Liver (tissue), 3 donors: Measurements from ENCODE around the gene TIAM2.

Source experiments
- CTCF ChIP-seq: fragments of 150-350 bp; IDR thresholded peaks from 2 replicates; pipeline ENCODE4 v1.5.1; 2017; ENCODE audit warnings: improper control_type of control experiment, low read depth, low read length; ENCODE audit not compliant: missing input control
- EGR1 ChIP-seq, 2 donors: IDR thresholded peaks; 2 replicates each; pipeline ENCODE4 v1.6.1; 2016 to 2018; ENCODE audit warnings: antibody characterized with exemption in 2 of 2, low read depth in 2 of 2
- FOXA1 ChIP-seq: IDR thresholded peaks from 2 replicates; pipeline ENCODE4 v1.6.1; 2016; ENCODE audit warnings: antibody characterized with exemption
- GABPA ChIP-seq, 2 donors: IDR thresholded peaks in 1 of 2; conservative IDR thresholded peaks in 1 of 2; 2 replicates each; pipeline ENCODE4 v1.6.1; 2016; ENCODE audit warnings: antibody characterized with exemption in 2 of 2, mild to moderate bottlenecking in 1 of 2, moderate library complexity in 1 of 2
- HNF4A ChIP-seq, 2 donors: conservative IDR thresholded peaks; 2 replicates each; pipeline ENCODE4 v1.6.1; 2016; ENCODE audit warnings: antibody characterized with exemption in 2 of 2, mild to moderate bottlenecking in 2 of 2
- JUND ChIP-seq, 2 donors: IDR thresholded peaks; 2 replicates each; pipeline ENCODE4 v1.6.1; 2016; ENCODE audit warnings: antibody characterized with exemption in 2 of 2
- MAX ChIP-seq: IDR thresholded peaks from 2 replicates; pipeline ENCODE4 v1.6.1; 2016; ENCODE audit warnings: antibody characterized with exemption
- RAD21 ChIP-seq, 2 donors: IDR thresholded peaks; 2 replicates each; pipeline ENCODE4 v1.6.1; 2016; ENCODE audit warnings: antibody characterized with exemption in 2 of 2, mild to moderate bottlenecking in 2 of 2
- RXRA ChIP-seq, 2 donors: IDR thresholded peaks; 2 replicates each; pipeline ENCODE4 v1.6.1; 2017 to 2018; ENCODE audit warnings: antibody characterized with exemption in 2 of 2, mild to moderate bottlenecking in 1 of 2
- SP1 ChIP-seq: IDR thresholded peaks from 2 replicates; pipeline ENCODE4 v1.6.1; 2018; ENCODE audit warnings: antibody characterized with exemption, mild to moderate bottlenecking
- TAF1 ChIP-seq: conservative IDR thresholded peaks from 2 replicates; pipeline ENCODE4 v1.6.1; 2016; ENCODE audit warnings: antibody characterized with exemption, mild to moderate bottlenecking
- YY1 ChIP-seq: IDR thresholded peaks from 2 replicates; pipeline ENCODE4 v1.6.1; 2016; ENCODE audit warnings: antibody characterized with exemption, mild to moderate bottlenecking
- TF ChIP-seq, protein P1 (sequence below): IDR thresholded peaks from 2 replicates; pipeline ENCODE4 v1.6.1; 2016; ENCODE audit warnings: antibody characterized with exemption, mild to moderate bottlenecking
- donor health status: healthy.
- donor health status: healthy.

DNA sequence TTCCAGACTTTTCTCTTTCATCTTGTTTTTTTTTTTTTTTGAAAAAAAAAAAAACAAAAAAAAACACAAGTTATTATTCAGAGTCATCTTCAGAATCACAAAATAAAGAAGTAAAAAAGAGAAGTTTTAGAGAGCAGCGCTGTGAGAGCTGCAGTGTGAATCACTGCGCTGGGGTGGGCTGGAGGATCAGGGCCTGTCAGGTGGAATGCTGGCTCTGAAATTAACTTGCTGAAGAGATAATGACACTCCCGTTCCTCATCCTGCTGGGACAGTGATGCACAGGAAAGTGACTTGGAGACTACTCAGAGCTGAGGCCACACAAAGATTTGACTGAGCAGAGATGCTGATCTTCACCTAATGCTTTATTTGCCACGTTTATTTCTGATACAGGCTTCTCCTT is 226.0 kb downstream of the TIAM2 start:
- TF ChIP-seq RAD21 (IDR thresholded peaks at IDR 0.05) (no peak), CTCF (no peak), MAX (no peak), SP1 (no peak), HNF4A (conservative IDR thresholded peaks at IDR 0.05) (no peak), GABPA (IDR thresholded peaks at IDR 0.05 in 1 of 2, conservative IDR thresholded peaks at IDR 0.05 in 1 of 2) (no peak), JUND (IDR thresholded peaks at IDR 0.05) (no peak), TAF1 (no peak), EGR1 (IDR thresholded peaks at IDR 0.05; ENCODE audit: low read depth in 2 of 2) (no peak), RXRA (IDR thresholded peaks at IDR 0.05) (no peak), FOXA1 (no peak), YY1 (no peak)
- TF ChIP-seq, protein P1, sequence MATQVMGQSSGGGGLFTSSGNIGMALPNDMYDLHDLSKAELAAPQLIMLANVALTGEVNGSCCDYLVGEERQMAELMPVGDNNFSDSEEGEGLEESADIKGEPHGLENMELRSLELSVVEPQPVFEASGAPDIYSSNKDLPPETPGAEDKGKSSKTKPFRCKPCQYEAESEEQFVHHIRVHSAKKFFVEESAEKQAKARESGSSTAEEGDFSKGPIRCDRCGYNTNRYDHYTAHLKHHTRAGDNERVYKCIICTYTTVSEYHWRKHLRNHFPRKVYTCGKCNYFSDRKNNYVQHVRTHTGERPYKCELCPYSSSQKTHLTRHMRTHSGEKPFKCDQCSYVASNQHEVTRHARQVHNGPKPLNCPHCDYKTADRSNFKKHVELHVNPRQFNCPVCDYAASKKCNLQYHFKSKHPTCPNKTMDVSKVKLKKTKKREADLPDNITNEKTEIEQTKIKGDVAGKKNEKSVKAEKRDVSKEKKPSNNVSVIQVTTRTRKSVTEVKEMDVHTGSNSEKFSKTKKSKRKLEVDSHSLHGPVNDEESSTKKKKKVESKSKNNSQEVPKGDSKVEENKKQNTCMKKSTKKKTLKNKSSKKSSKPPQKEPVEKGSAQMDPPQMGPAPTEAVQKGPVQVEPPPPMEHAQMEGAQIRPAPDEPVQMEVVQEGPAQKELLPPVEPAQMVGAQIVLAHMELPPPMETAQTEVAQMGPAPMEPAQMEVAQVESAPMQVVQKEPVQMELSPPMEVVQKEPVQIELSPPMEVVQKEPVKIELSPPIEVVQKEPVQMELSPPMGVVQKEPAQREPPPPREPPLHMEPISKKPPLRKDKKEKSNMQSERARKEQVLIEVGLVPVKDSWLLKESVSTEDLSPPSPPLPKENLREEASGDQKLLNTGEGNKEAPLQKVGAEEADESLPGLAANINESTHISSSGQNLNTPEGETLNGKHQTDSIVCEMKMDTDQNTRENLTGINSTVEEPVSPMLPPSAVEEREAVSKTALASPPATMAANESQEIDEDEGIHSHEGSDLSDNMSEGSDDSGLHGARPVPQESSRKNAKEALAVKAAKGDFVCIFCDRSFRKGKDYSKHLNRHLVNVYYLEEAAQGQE: no peak
